ENCODE results near the gene KDM8. TPM values are rescaled to one million over a fixed set of nuclear protein-coding genes. Genes with fewer than 3 reads are reported as not detected.

KDM8 gene
- total RNA-seq, 3 donors from 2014 or later (not counting 1 experiment from before 2014, with no cell fraction given), result 11.4 to 17.9 (median 17.8) TPM

GRCh38 chr16:27214084-27214961 lies 11.0 kb downstream of the KDM8 start:
- intact Hi-C loops (cut with micrococcal nuclease), result no loop called here
- Mint-ChIP-seq H3K4me3 (no peak overlapping the region), H3K27ac (no peak overlapping the region), H3K9me3 (no peaks in the 10 kb centered on the region), H3K36me3 (no peaks in the 10 kb centered on the region), H3K4me1 (peaks cover 5 to 6% of the 10 kb centered on the region in 2 donors), H3K27me3 (ENCODE audit: low read depth in 2 of 2) (no peaks in the 10 kb centered on the region)
- 95% methylated on average over 19 of the region's 19 CpGs for WGBS (ENCODE audit: insufficient coverage)
- Histone ChIP-seq H3K36me3 (ENCODE audit: control insufficient read depth, insufficient read depth, low read length) (peaks cover 29% of the 10 kb centered on the region), H3K27me3 (ENCODE audit: control insufficient read depth, insufficient read depth, low read length) (no peaks in the 10 kb centered on the region), H3K4me1 (ENCODE audit: control insufficient read depth, insufficient read depth, low read length) (peaks cover 8% of the 10 kb centered on the region), H3K9me3 (ENCODE audit: control insufficient read depth, insufficient read depth, low read length) (no peaks in the 10 kb centered on the region), H3K4me3 (ENCODE audit: low read length) (no peak overlapping the region), H3K27ac (ENCODE audit: low read length) (no peak overlapping the region)
- no peak for TF ChIP-seq CTCF (IDR thresholded peaks at IDR 0.05)
- ATAC-seq (no peak), DNase-seq (no peak)

- no peaks in the 10 kb centered on the region for H3K36me3 Mint-ChIP-seq
Observed at GRCh38 chr16:27215660-27216059, 12.3 kb downstream of the KDM8 start.

GRCh38 chr16:27216297-27216885 lies 13.1 kb downstream of the KDM8 start:
- ATAC-seq (no peak), DNase-seq (no peak)
- Histone ChIP-seq H3K36me3 (ENCODE audit: control insufficient read depth, insufficient read depth, low read length) (peaks cover 28% of the 10 kb centered on the region), H3K27me3 (ENCODE audit: control insufficient read depth, insufficient read depth, low read length) (no peaks in the 10 kb centered on the region), H3K9me3 (ENCODE audit: control insufficient read depth, insufficient read depth, low read length) (no peaks in the 10 kb centered on the region), H3K4me1 (ENCODE audit: control insufficient read depth, insufficient read depth, low read length) (peaks cover under 1% of the 10 kb centered on the region), H3K4me3 (ENCODE audit: low read length) (no peak overlapping the region), H3K27ac (ENCODE audit: low read length) (no peak overlapping the region)
- Mint-ChIP-seq H3K4me1 (no peaks in the 10 kb centered on the region), H3K9me3 (no peaks in the 10 kb centered on the region), H3K27me3 (ENCODE audit: low read depth in 2 of 2) (no peaks in the 10 kb centered on the region), H3K27ac (no peak overlapping the region), H3K4me3 (no peak overlapping the region), H3K36me3 (no peaks in the 10 kb centered on the region)
- no peak for TF ChIP-seq CTCF (IDR thresholded peaks at IDR 0.05)
- WGBS (ENCODE audit: insufficient coverage), result 95% methylated on average over 16 of the region's 16 CpGs
- intact Hi-C loops (cut with micrococcal nuclease), result no loop called here

More at GRCh38 chr16:27215660-27216059, 12.3 kb downstream of the KDM8 start:
- intact Hi-C loops (cut with micrococcal nuclease), result no loop called here
- no peak for ATAC-seq
- H3K4me1 Mint-ChIP-seq, result peaks cover 5 to 6% of the 10 kb centered on the region in 2 donors
- Histone ChIP-seq H3K9me3 (ENCODE audit: control insufficient read depth, insufficient read depth, low read length) (no peaks in the 10 kb centered on the region), H3K36me3 (ENCODE audit: control insufficient read depth, insufficient read depth, low read length) (peaks cover 28% of the 10 kb centered on the region), H3K4me3 (ENCODE audit: low read length) (no peak overlapping the region), H3K27ac (ENCODE audit: low read length) (no peak overlapping the region), H3K4me1 (ENCODE audit: control insufficient read depth, insufficient read depth, low read length) (peaks cover 8% of the 10 kb centered on the region), H3K27me3 (ENCODE audit: control insufficient read depth, insufficient read depth, low read length) (no peaks in the 10 kb centered on the region)
- no peak overlapping the region for H3K27ac Mint-ChIP-seq
- H3K27me3 Mint-ChIP-seq (ENCODE audit: low read depth in 2 of 2), result no peaks in the 10 kb centered on the region
- H3K4me3 Mint-ChIP-seq, result no peak overlapping the region
- no peak for TF ChIP-seq CTCF (IDR thresholded peaks at IDR 0.05)
- WGBS (ENCODE audit: insufficient coverage), result 94% methylated on average over 5 of the region's 7 CpGs
- H3K9me3 Mint-ChIP-seq, result no peaks in the 10 kb centered on the region
- DNase-seq, result no peak
